CD4-positive, alpha-beta T cell (primary cell): Measurements from ENCODE around the gene CSHL1. TPM values are rescaled to one million over a fixed set of nuclear protein-coding genes. Genes with fewer than 3 reads are reported as not detected.
A peak's percentile ranks its signal among the peaks of the same experiment; 100 is the strongest.
"Not testable (repeated sequence)": the region's sequence is repeated elsewhere in the genome, so short reads cannot be mapped to it uniquely, and the experiment has no call there.

Source experiments
- ATAC-seq: fragments of 200-7000 bp; cut with Tn5 transposase; one replicate; pipeline ENCODE4 v1.10.0; 2022; ENCODE audit warnings: mild to moderate bottlenecking; ENCODE audit not compliant: poor library complexity
- CTCF ChIA-PET: fragments of 350-600 bp; sonication (Branson Sonifier 250); formaldehyde crosslinking; loops from one replicate; lab custom pipeline; 2021; ENCODE audit warnings: antibody characterized with exemption, inconsistent platforms; lab: Charles Lee
- POLR2A ChIA-PET: fragments of 350-600 bp; sonication (Branson Sonifier 250); formaldehyde crosslinking; loops from one replicate; lab custom pipeline; 2021; ENCODE audit warnings: antibody characterized with exemption, inconsistent platforms; lab: Charles Lee
- DNase-seq, 14 experiments: peaks; one replicate each; pipeline ENCODE4 v3.0.0-alpha.2; 2013 to 2020; ENCODE audit warnings: mixed read lengths in 2 of 14
- H3K27ac ChIP-seq, 2 donors: one replicate each; pipeline versions ENCODE4 v1.5.1 to v1.7.0; 2013; ENCODE audit warnings: low read length in 2 of 2, low read depth in 1 of 2, mild to moderate bottlenecking in 1 of 2
- H3K27me3 ChIP-seq, 2 experiments: 1 replicate in 1 of 2; 2 replicates in 1 of 2; pipeline versions ENCODE4 v1.6.1 to v1.7.0; 2013; ENCODE audit warnings: low read length in 2 of 2, control low read depth in 1 of 2, mild to moderate bottlenecking in 1 of 2, moderate library complexity in 1 of 2; ENCODE audit not compliant: insufficient read depth in 2 of 2, control insufficient read depth in 1 of 2
- H3K36me3 ChIP-seq: one replicate; pipeline ENCODE4 v1.6.1; 2013; ENCODE audit warnings: low read length, control low read depth; ENCODE audit not compliant: insufficient read depth
- H3K4me1 ChIP-seq: one replicate; pipeline ENCODE4 v1.6.1; 2013; ENCODE audit warnings: low read length, control low read depth; ENCODE audit not compliant: insufficient read depth
- H3K4me3 ChIP-seq: one replicate; pipeline ENCODE4 v1.5.1; 2013; ENCODE audit warnings: mild to moderate bottlenecking, low read length, moderate library complexity
- H3K9me3 ChIP-seq, 2 experiments: 1 replicate in 1 of 2; 2 replicates in 1 of 2; pipeline versions ENCODE4 v1.6.1 to v1.7.0; 2013; ENCODE audit warnings: low read length in 2 of 2, mild to moderate bottlenecking in 2 of 2, control low read depth in 1 of 2, moderate library complexity in 1 of 2; ENCODE audit not compliant: control insufficient read depth in 1 of 2, insufficient read depth in 1 of 2
- H3K27ac Mint-ChIP-seq: one replicate; pipeline ENCODE4 v1.8.0; 2020; ENCODE audit warnings: mixed read lengths
- H3K27me3 Mint-ChIP-seq: one replicate; pipeline ENCODE4 v1.8.0; 2021; ENCODE audit warnings: mixed read lengths
- H3K36me3 Mint-ChIP-seq: one replicate; pipeline ENCODE4 v1.8.0; 2021; ENCODE audit warnings: low read depth, mixed read lengths
- H3K4me1 Mint-ChIP-seq: one replicate; pipeline ENCODE4 v1.8.0; 2021; ENCODE audit warnings: low read depth, mixed read lengths
- H3K4me3 Mint-ChIP-seq: one replicate; pipeline ENCODE4 v1.8.0; 2020; ENCODE audit warnings: mild to moderate bottlenecking, mixed read lengths
- H3K9me3 Mint-ChIP-seq: one replicate; pipeline ENCODE4 v1.8.0; 2020; ENCODE audit warnings: mixed read lengths
- intact Hi-C, 2 experiments: fragments of 100-400 bp; cut with DNase I in 1 of 2; cut with micrococcal nuclease in 1 of 2; formaldehyde crosslinking; loops; one replicate each; pipeline versions ENCODE4 v1.15.1 to v1.9.0; 2023 to 2025; cut with DNase I, micrococcal nuclease
- total RNA-seq, 174 experiments: library from RNA in 2 of 174; stranded (reverse) in 2 of 174; gene quantifications; one replicate each; pipeline ENCODE4 v1.2.3 and lab custom pipeline; 2021 to 2026
- TF ChIP-seq, protein P1 (sequence below): fragments of 200-600 bp; IDR thresholded peaks from one replicate; pipeline ENCODE4 v1.8.0; 2022; ENCODE audit warnings: antibody characterized with exemption, mild to moderate bottlenecking

CSHL1 gene
- total RNA-seq, 2 experiments from 2014 or later: not detected

DNA sequence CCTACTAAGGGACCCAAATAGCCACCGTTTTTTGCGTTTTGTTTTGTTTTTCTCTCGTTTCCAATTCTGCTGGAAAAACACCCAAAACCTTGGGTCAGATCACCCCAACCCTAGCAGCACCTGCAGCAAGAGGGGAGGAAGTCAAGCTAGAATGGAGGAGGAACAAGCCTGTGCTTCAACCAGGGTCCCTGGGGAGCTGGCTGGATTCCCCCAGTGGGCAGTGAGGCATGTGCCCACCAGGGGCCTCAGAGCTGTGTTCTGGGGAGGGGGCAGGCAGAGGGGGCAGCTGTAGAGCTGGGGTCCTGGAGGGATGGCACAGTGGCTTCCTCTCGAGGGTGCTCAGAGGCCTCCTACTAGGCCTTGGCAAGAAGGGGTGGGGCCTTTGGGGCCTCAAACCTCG is 14.6 kb upstream of the CSHL1 start:
- Mint-ChIP-seq H3K9me3 (no peaks in the 10 kb centered on the region), H3K27ac (no peak overlapping the region), H3K4me1 (peaks cover 6% of the 10 kb centered on the region), H3K4me3 (no peak overlapping the region), H3K27me3 (no peaks in the 10 kb centered on the region), H3K36me3 (peaks cover 7% of the 10 kb centered on the region)
- peaks cover 3% of the 10 kb centered on the region for H3K4me1 ChIP-seq
- DNase-seq (no peak), ATAC-seq (no peak)
- H3K9me3 ChIP-seq: no peaks in the 10 kb centered on the region
- intact Hi-C loops: no loop called here
- ChIA-PET CTCF (interaction anchor here (0.6 kb wide), 1 partner anchor 44 kb away, joined by 3 read pairs; the partner anchor contains the start of gene GH2), POLR2A (interaction anchor here (1.0 kb wide), 1 partner anchor 95 kb away, joined by 3 read pairs; the partner anchor contains the start of gene ICAM2)
- no peaks in the 10 kb centered on the region for H3K27me3 ChIP-seq
- H3K4me3 ChIP-seq: no peak overlapping the region
- TF ChIP-seq, protein P1, sequence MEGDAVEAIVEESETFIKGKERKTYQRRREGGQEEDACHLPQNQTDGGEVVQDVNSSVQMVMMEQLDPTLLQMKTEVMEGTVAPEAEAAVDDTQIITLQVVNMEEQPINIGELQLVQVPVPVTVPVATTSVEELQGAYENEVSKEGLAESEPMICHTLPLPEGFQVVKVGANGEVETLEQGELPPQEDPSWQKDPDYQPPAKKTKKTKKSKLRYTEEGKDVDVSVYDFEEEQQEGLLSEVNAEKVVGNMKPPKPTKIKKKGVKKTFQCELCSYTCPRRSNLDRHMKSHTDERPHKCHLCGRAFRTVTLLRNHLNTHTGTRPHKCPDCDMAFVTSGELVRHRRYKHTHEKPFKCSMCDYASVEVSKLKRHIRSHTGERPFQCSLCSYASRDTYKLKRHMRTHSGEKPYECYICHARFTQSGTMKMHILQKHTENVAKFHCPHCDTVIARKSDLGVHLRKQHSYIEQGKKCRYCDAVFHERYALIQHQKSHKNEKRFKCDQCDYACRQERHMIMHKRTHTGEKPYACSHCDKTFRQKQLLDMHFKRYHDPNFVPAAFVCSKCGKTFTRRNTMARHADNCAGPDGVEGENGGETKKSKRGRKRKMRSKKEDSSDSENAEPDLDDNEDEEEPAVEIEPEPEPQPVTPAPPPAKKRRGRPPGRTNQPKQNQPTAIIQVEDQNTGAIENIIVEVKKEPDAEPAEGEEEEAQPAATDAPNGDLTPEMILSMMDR: no peak
- peak overlapping the region in 1 of 2 donors; percentile 16 for H3K27ac ChIP-seq
- peaks cover 25% of the 10 kb centered on the region for H3K36me3 ChIP-seq

DNA sequence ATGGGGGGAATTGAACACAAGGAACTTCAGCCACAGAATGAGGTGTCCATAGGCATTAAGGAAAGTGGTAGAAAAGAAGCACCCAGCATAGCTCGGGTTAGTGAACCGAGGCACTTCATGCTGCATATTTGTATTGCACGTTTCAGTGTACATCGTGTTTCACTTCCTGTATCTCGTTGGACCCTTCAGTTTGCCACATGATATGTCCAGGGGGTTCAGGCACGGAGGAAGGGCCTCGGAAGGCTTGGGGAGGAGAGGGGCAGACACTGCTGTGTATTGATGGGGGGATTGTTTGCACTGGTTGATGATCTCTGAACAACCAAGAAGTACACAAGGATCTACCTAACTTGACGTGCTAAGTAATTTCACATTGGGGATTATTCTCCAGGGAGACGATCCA is 11.3 kb upstream of the CSHL1 start:
- H3K4me1 ChIP-seq, H3K36me3 ChIP-seq, H3K27ac Mint-ChIP-seq, DNase-seq, H3K4me3 Mint-ChIP-seq, intact Hi-C loops, CTCF ChIA-PET, ATAC-seq, H3K27me3 Mint-ChIP-seq, H3K36me3 Mint-ChIP-seq, H3K4me1 Mint-ChIP-seq, POLR2A ChIA-PET, H3K4me3 ChIP-seq, H3K9me3 Mint-ChIP-seq, H3K27me3 ChIP-seq, H3K9me3 ChIP-seq, H3K27ac ChIP-seq: not testable (repeated sequence)

DNA sequence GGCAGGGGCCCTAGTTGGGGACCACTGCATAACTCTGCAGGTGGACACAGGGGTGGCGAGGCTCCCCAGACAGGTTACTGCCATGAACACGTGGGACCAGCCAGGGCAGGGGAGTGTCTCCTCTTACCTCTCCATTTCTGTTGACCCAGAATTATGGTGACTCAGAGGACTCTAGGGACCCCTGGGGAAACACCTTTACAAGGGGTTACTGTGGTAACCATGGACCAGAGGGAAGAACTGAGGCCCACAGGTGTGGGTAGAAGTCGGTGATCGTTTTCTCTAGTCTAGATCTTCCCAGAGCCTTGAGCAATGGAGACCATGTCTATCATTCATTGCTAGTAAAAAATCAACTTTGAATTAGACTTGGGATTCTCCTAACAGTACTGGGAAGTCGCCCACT is 9.7 kb upstream of the CSHL1 start:
- CTCF ChIA-PET: interaction anchor here (2.0 to 3.0 kb wide), 2 partner anchors 26 to 107 kb away, joined by 29 to 75 read pairs; no protein-coding TSS in a partner anchor
- H3K4me3 ChIP-seq, H3K27me3 Mint-ChIP-seq, H3K36me3 ChIP-seq, H3K4me1 ChIP-seq, H3K27ac Mint-ChIP-seq, H3K27ac ChIP-seq, H3K36me3 Mint-ChIP-seq, H3K4me1 Mint-ChIP-seq, DNase-seq, ATAC-seq, H3K27me3 ChIP-seq, H3K4me3 Mint-ChIP-seq, H3K9me3 Mint-ChIP-seq, H3K9me3 ChIP-seq: not testable (repeated sequence)
- intact Hi-C loops: loop anchor here in 1 of 2 experiments (2.0 kb wide), 1 partner anchor 64 kb away; no protein-coding TSS in a partner anchor
- POLR2A ChIA-PET: interaction anchor here (2.1 kb wide), 1 partner anchor 26 kb away, joined by 17 read pairs; no protein-coding TSS in a partner anchor

DNA sequence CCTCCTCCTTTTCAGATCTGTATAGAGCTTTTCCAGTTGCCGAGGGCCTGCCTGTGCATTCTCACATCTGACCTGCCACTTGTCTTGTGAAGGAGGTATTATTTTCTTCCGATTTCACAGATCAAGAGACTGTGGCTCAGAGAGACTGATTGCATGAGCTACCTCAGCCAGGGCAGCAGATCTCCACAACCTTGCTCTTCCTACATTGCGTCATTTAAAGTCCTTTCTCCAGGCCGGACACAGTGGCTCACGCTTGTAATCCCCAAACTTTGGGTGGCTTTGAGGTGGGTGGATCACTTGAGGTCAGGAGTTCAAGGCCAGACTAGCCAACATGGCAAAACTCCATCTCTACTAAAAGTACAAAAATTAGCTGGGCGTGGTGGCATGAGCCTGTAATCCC is 9.0 kb upstream of the CSHL1 start:
- H3K36me3 Mint-ChIP-seq, H3K36me3 ChIP-seq, DNase-seq, H3K9me3 ChIP-seq, H3K4me1 Mint-ChIP-seq, H3K27ac Mint-ChIP-seq, H3K27me3 Mint-ChIP-seq, H3K27me3 ChIP-seq, H3K4me3 Mint-ChIP-seq, H3K9me3 Mint-ChIP-seq, H3K27ac ChIP-seq, H3K4me1 ChIP-seq, H3K4me3 ChIP-seq, ATAC-seq: not testable (repeated sequence)
- intact Hi-C loops: loop anchor here in 1 of 2 experiments (2.0 kb wide), 1 partner anchor 65 kb away; no protein-coding TSS in a partner anchor
- POLR2A ChIA-PET: interaction anchor here (1.0 to 2.5 kb wide), 9 partner anchors 26 to 225 kb away, joined by 3 to 17 read pairs (median 6); partner anchors contain the start of gene ICAM2
- CTCF ChIA-PET: interaction anchor here (0.8 to 3.0 kb wide), 18 partner anchors 12 to 226 kb away, joined by 3 to 75 read pairs (median 5); partner anchors contain the start of genes CD79B and ICAM2
